GM21723 (cell line): ENCODE data around the gene ZBED4.

ENCODE experiments used
- ATAC-seq: cut with Tn5 transposase; IDR thresholded peaks from one replicate; pipeline ENCODE4 v1.9.1; 2021; ENCODE audit warnings: mild to moderate bottlenecking, moderate library complexity; ENCODE audit not compliant: unreplicated experiment

ZBED4 gene

GRCh38 chr22:49933236-49934159, 79.9 kb downstream of the ZBED4 start:
- ATAC-seq = no peak

- ATAC-seq = no peak
Measured at GRCh38 chr22:49934160-49934890, 80.7 kb downstream of the ZBED4 start.

GRCh38 chr22:49934891-49935557, 81.4 kb downstream of the ZBED4 start:
- no peak for ATAC-seq

GRCh38 chr22:49935561-49935960, 81.9 kb downstream of the ZBED4 start:
- ATAC-seq = no peak

- ATAC-seq = peak; percentile 55
Measured at GRCh38 chr22:49936018-49936972, 82.7 kb downstream of the ZBED4 start.

GRCh38 chr22:49936973-49937757, 83.5 kb downstream of the ZBED4 start:
- no peak for ATAC-seq

- no peak for ATAC-seq
Measured at GRCh38 chr22:49937758-49938564, 84.3 kb downstream of the ZBED4 start.

- no peak for ATAC-seq
Measured at GRCh38 chr22:49938565-49939136, 85.0 kb downstream of the ZBED4 start.
